ENCODE measurements around the gene CLCN7. TPM values are rescaled to one million over a fixed set of nuclear protein-coding genes. Genes with fewer than 3 reads are reported as not detected.
"Not testable (repeated sequence)": the region's sequence is repeated elsewhere in the genome, so short reads cannot be mapped to it uniquely, and the experiment has no call there.

The CLCN7 gene
- total RNA-seq, 6 experiments from 2014 or later, result 47.5 to 62.6 (median 51.3) TPM

DNA sequence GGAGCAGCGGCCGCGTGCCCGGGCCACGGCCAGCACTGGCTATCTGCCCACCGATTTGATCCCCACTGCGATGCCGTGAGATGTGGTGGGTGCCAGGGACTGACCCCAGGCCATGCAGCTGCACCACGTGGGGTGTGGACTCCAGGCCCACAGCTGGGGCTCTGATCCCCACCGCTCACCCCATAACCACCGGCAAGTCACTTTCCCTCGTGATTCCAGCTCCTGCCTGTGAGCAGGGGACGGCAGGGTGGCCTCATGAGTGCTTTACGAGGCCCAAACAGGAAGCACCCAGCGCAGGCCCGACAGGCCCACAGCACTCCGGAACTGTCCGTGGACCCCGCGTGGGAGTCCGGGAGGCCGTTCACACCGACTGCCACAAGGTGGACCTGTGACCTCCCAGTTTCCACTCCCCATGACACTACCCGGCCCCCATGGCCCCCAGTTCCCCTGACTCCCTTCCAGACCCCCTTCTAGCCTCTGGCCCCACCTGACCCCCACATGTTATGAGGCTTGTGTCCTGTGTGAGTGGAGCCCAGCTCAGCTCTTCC is 13.3 kb upstream of the CLCN7 start:
- Mint-ChIP-seq H3K36me3 (ENCODE audit: low read depth) (no peaks in the 10 kb centered on the region), H3K27me3 (ENCODE audit: insufficient read depth) (peaks cover 14% of the 10 kb centered on the region), H3K27ac (no peak overlapping the region), H3K9me3 (no peaks in the 10 kb centered on the region), H3K4me3 (no peak overlapping the region), H3K4me1 (ENCODE audit: low read depth) (peaks cover 8% of the 10 kb centered on the region)
- TF ChIP-seq, protein P1, sequence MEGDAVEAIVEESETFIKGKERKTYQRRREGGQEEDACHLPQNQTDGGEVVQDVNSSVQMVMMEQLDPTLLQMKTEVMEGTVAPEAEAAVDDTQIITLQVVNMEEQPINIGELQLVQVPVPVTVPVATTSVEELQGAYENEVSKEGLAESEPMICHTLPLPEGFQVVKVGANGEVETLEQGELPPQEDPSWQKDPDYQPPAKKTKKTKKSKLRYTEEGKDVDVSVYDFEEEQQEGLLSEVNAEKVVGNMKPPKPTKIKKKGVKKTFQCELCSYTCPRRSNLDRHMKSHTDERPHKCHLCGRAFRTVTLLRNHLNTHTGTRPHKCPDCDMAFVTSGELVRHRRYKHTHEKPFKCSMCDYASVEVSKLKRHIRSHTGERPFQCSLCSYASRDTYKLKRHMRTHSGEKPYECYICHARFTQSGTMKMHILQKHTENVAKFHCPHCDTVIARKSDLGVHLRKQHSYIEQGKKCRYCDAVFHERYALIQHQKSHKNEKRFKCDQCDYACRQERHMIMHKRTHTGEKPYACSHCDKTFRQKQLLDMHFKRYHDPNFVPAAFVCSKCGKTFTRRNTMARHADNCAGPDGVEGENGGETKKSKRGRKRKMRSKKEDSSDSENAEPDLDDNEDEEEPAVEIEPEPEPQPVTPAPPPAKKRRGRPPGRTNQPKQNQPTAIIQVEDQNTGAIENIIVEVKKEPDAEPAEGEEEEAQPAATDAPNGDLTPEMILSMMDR (IDR thresholded peaks at IDR 0.05), result no peak
- DNase-seq, result no peak

DNA sequence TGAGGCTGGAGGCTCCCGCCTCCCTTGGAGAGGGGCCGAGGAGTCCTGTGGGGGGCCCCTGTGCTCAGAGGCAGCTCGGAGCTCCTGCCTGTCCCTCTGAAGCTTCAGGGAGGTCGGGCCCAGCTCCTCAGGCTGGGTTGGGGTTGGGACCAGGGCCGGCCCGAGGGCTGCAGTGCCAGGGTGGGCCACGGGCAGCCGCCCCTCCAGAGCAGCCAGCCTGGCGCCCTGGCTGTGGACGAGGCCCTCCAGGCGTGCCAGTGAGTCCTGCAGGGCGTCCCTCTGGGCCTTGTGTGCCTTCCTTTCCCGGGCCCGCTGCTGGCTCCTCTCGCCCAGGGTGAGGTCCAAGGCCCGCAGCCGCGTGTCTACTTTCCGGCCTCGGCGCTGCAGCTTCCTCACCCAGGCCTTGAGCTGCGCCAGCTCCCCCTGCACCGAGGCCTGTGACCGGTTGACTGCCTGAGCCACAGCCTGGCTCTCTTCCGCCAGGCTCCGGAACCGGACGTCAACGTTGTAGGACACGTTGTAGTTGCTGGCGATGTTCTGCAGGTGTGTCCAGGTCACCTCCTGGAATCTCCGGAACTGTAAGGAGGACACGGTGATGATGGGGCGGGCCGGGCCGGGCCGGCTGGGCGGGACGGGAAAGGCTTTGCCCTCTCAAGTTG is 12.7 kb upstream of the CLCN7 start:
- H3K27ac Mint-ChIP-seq, result no peak overlapping the region
- no peak for DNase-seq
- H3K4me1 Mint-ChIP-seq (ENCODE audit: low read depth), result peaks cover 2% of the 10 kb centered on the region
- H3K9me3 Mint-ChIP-seq, result no peaks in the 10 kb centered on the region
- TF ChIP-seq, protein P1 (IDR thresholded peaks at IDR 0.05), result no peak
- no peak overlapping the region for H3K4me3 Mint-ChIP-seq
- peaks cover 17% of the 10 kb centered on the region for H3K27me3 Mint-ChIP-seq (ENCODE audit: insufficient read depth)
- H3K36me3 Mint-ChIP-seq (ENCODE audit: low read depth), result no peaks in the 10 kb centered on the region

DNA sequence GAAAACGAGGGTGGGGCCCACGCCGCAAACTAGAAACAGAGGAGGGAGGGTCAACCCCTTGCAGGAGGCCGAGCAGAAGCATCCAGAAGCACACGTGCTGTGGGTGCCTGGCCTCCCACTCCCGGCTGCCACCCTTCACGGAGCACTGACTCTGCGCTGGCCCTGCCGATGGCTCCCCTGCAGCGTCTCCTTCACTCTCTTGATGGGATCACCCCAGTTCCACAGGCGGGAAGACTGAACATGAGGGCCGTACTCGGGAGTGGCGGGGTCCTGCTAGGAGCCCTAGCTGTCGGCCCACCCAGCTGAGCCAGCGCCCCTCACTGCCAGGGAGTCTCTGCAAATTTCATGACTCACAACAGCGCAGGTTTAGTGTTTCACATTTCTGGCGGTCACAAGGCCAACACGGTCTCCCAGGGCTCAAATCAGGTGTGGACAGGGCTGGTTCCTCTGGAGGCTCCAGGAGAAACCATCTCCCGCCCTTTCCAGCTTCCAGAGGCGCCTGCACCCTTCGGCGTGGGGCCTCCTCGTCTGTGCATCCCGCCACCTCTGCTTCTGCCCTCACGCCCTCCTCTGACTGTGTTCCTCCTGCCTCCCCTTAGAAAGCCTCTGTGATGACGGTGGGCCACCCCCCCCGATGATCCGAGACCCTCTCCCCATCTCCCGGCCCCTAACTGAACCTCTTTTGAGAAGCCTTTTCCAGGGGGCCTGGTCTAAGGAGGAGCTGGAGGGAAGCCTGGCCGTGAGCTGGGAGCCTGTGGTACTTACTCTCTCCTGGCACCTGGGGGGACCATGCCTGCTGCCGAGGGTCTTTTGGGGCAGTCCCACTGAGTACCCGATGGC is 11.9 kb upstream of the CLCN7 start:
- no peak for DNase-seq
- H3K4me1 Mint-ChIP-seq (ENCODE audit: low read depth), result no peaks in the 10 kb centered on the region
- peaks cover 17% of the 10 kb centered on the region for H3K27me3 Mint-ChIP-seq (ENCODE audit: insufficient read depth)
- no peak overlapping the region for H3K4me3 Mint-ChIP-seq
- no peaks in the 10 kb centered on the region for H3K36me3 Mint-ChIP-seq (ENCODE audit: low read depth)
- TF ChIP-seq, protein P1 (IDR thresholded peaks at IDR 0.05), result no peak
- no peaks in the 10 kb centered on the region for H3K9me3 Mint-ChIP-seq
- no peak overlapping the region for H3K27ac Mint-ChIP-seq

DNA sequence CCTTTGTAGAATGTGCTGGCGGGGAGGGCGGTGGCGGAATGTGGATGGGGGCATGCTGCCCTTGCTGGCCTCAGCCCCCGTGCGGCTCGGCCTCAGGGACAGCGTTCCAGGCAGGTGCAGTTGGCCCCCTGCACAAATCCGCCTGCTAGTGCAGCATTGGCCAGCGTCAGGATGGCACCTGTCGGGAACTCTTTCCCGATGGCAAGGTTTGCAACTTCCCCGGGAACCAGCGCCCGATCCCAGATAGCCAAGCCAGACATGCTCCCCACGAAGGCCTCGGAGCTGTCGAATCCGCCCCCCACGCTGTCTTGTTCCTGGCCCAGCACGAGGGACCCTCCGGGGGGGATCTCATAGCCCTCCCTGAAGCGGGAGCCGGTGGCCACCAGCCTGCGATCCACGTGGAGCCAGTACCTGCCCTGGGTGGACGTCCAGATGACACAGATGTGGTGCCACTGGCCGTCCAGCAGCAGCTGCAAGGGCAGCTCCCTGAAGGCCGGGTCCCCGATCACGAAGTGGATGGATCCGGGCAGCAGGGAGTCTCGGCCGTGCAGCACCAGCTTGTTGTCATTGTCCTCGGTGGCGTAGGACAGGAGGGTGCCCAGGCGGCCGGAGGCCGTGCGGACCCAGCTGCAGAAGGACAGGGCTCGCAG is 11.1 kb upstream of the CLCN7 start:
- no peak overlapping the region for H3K4me3 Mint-ChIP-seq
- no peaks in the 10 kb centered on the region for H3K36me3 Mint-ChIP-seq (ENCODE audit: low read depth)
- no peak for DNase-seq
- H3K4me1 Mint-ChIP-seq (ENCODE audit: low read depth), result no peaks in the 10 kb centered on the region
- H3K9me3 Mint-ChIP-seq, result no peaks in the 10 kb centered on the region
- no peak overlapping the region for H3K27ac Mint-ChIP-seq
- H3K27me3 Mint-ChIP-seq (ENCODE audit: insufficient read depth), result peaks cover 17% of the 10 kb centered on the region
- TF ChIP-seq, protein P1 (IDR thresholded peaks at IDR 0.05), result no peak

DNA sequence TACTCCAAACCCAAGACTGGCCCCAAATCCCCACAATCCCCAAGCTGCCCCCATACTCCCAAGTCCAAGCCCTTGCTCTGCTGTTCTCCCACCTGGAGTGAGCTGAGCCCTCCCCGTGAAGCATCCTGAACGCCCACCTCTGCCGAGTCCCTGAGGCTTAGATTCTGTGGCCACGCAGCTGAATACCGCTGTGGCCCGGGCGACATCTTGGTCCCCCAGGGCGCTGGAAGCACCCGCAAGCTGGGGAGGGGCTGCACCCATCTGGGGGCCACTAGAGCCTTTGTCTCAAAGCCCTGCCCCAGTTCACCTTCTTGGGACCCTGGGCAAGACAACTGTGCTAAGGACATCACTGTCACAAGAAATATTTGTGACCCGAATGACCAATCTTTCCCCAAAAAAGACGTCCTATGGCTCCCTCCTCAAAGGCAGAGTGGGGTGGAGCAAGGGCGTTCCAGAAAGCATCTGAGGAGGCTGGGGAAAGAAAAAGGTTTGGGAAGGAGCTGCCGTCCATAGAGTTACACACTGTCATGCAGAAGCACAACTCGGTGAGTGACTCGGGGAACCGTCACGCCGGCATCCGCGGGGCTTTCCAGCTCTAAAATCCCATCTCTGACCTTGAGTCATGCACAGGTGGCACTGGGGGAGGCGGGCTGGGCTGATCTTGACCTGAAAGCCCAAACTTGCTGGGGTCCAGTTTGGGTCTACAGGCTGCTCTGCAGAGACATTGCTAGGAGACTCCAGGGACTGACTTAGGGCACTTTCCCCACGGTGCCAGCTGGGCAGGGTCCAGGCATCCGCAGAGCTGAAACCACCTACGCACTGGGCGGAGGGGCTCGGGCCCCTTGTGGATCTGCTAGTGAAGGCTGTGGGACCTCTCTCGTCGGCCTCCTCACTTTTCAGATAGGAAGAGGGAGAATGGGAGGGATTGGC is 7.3 kb upstream of the CLCN7 start:
- no peaks in the 10 kb centered on the region; the same call in 1 of the 2 replicates for H3K36me3 Mint-ChIP-seq (ENCODE audit: low read depth)
- H3K9me3 Mint-ChIP-seq, result no peaks in the 10 kb centered on the region
- TF ChIP-seq, protein P1 (IDR thresholded peaks at IDR 0.05), result no peak
- no peak overlapping the region for H3K27ac Mint-ChIP-seq
- H3K4me3 Mint-ChIP-seq, result no peak overlapping the region
- H3K4me1 Mint-ChIP-seq (ENCODE audit: low read depth), result no peaks in the 10 kb centered on the region
- peak; percentile 40 for DNase-seq
- H3K27me3 Mint-ChIP-seq (ENCODE audit: insufficient read depth), result peaks cover 17% of the 10 kb centered on the region

DNA sequence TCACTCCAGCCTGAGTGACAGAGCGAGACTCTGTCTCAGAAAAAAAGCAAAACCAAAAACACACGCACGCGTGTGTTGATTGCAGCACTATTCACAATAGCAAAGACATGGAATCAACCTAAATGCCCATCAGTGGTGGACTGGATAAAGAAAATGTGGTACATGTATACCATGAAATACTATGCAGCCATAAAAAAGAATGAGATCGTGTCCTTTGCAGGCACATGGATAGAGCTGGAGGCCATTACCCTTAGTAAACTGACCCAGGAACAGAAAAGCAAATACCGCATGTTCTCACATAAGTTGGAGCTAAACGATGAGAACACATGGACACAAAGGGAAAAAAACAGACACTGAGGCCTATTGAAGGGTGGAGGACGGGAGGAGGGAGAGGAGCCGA is 4.1 kb upstream of the CLCN7 start:
- not testable (repeated sequence) for H3K9me3 Mint-ChIP-seq; H3K27ac Mint-ChIP-seq; H3K4me1 Mint-ChIP-seq (ENCODE audit: low read depth); H3K4me3 Mint-ChIP-seq; H3K36me3 Mint-ChIP-seq (ENCODE audit: low read depth); DNase-seq
- peaks cover 13% of the 10 kb centered on the region for H3K27me3 Mint-ChIP-seq (ENCODE audit: insufficient read depth)

All from HFFc6 (cell line).